Muscle layer of duodenum (tissue), 2 donors: ENCODE data around the gene CIB2.

Experiments used
- H3K27ac ChIP-seq: one replicate; pipeline ENCODE4 v1.7.0; 2013; ENCODE audit warnings: mild to moderate bottlenecking, low read length
- H3K27me3 ChIP-seq: one replicate; pipeline ENCODE4 v1.7.0; 2013; ENCODE audit warnings: low read depth, mild to moderate bottlenecking, control low read depth, low read length
- H3K36me3 ChIP-seq, 2 donors: one replicate each; pipeline ENCODE4 v1.7.0; 2013; ENCODE audit warnings: low read length in 2 of 2, control low read depth in 1 of 2, mild to moderate bottlenecking in 1 of 2; ENCODE audit not compliant: insufficient read depth in 2 of 2, control insufficient read depth in 1 of 2
- H3K4me1 ChIP-seq, 2 donors: one replicate each; pipeline ENCODE4 v1.7.0; 2013; ENCODE audit warnings: low read length in 2 of 2, mild to moderate bottlenecking in 2 of 2, control low read depth in 1 of 2, moderate library complexity in 1 of 2; ENCODE audit not compliant: insufficient read depth in 2 of 2, control insufficient read depth in 1 of 2
- H3K4me3 ChIP-seq, 2 donors: one replicate each; pipeline ENCODE4 v1.7.0; 2013; ENCODE audit warnings: low read length in 2 of 2, low read depth in 1 of 2, mild to moderate bottlenecking in 1 of 2
- H3K9me3 ChIP-seq, 2 donors: one replicate each; pipeline ENCODE4 v1.7.0; 2013; ENCODE audit warnings: low read length in 2 of 2, control low read depth in 1 of 2, mild to moderate bottlenecking in 1 of 2; ENCODE audit not compliant: control insufficient read depth in 1 of 2
- donor health status: healthy.

CIB2 gene

GRCh38 chr15:78105476-78106241 lies 25.6 kb downstream of the CIB2 start:
- H3K4me1 ChIP-seq, result no peaks in the 10 kb centered on the region
- no peak overlapping the region for H3K4me3 ChIP-seq
- no peak overlapping the region for H3K27ac ChIP-seq
- no peaks in the 10 kb centered on the region for H3K36me3 ChIP-seq
- H3K9me3 ChIP-seq, result no peaks in the 10 kb centered on the region
- H3K27me3 ChIP-seq, result no peaks in the 10 kb centered on the region

- Histone ChIP-seq H3K27ac (no peak overlapping the region), H3K9me3 (no peaks in the 10 kb centered on the region), H3K4me1 (no peaks in the 10 kb centered on the region), H3K4me3 (no peak overlapping the region), H3K27me3 (no peaks in the 10 kb centered on the region), H3K36me3 (no peaks in the 10 kb centered on the region)
Measured at GRCh38 chr15:78104566-78105475, 26.4 kb downstream of the CIB2 start.

DNA sequence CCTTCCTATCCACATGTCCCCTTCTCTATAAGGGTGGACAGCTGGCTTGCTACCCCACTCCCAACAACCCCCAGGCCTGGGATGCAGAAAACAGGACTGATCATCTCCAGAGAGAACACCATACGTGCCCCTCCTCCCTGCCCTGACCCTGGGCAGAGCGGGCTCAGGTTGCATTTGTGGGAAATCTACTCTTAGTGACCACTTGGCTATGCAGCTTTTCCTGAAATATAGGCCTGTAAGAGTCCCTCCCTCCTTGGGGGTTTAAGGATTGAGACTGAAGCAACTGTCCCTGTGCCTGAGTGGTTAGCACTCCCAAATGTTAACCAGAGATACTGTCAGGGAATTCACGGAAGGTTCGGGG lies 27.1 kb downstream of the CIB2 start:
- Histone ChIP-seq H3K27ac (no peak overlapping the region), H3K27me3 (no peaks in the 10 kb centered on the region), H3K4me1 (no peaks in the 10 kb centered on the region), H3K4me3 (no peak overlapping the region), H3K36me3 (no peaks in the 10 kb centered on the region), H3K9me3 (no peaks in the 10 kb centered on the region)

DNA sequence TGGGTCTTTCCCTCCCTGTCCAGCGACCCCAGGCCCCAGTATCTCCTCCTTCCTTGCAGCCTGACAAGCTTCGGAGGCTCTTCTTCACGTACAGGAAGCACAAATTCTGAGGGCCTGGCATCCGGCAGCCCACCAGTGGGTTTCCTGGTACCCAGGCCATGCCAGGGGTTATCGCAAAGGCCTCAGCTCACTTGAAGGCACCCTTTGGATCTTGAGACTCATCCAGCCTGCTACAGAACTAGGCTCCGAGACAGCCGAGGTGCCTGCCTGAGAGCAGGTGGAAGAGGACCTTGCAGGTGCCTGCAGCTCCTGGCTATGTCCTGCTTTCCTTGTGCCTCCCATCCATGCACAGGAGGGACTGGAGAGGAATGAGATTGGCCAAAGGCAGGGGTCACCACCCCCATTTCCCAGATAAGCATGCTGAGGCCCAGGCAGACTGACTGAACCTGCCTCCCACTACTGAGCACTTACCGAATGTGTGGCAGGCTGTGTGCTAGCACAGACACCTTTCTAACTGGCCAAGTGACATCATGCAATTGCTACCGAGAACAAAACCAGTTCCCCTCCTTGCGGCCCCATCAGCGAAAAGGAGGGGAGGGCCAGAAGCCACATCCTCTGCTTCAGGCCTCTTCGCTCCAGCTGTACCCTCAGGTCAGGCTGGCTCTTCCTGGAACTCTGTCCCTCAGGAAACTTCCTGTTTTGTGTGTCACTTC lies 27.7 kb downstream of the CIB2 start:
- Histone ChIP-seq H3K27ac (no peak overlapping the region), H3K27me3 (no peaks in the 10 kb centered on the region), H3K9me3 (no peaks in the 10 kb centered on the region), H3K36me3 (no peaks in the 10 kb centered on the region), H3K4me3 (no peak overlapping the region), H3K4me1 (no peaks in the 10 kb centered on the region)

DNA sequence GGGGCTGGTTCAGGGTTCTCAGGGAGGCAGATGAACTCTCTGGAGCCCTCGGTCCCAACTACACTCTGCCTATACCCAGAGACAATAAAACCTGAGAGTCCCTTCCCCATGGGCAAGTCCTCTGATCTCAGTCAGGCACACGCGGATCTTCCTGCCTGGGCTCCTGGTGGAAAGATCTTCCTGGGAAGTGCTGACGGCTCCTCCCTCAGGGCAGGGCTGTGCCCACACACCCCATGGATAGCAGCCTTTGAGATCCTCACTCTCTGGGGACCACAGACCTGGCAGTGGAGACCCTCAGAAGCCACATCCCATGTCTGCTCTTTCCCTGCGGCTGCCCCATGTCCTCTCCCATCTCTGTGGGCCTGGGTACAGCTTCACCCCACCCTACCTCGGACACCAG lies 28.5 kb downstream of the CIB2 start:
- no peaks in the 10 kb centered on the region for H3K36me3 ChIP-seq
- no peaks in the 10 kb centered on the region for H3K27me3 ChIP-seq
- no peaks in the 10 kb centered on the region for H3K9me3 ChIP-seq
- H3K4me1 ChIP-seq, result no peaks in the 10 kb centered on the region
- no peak overlapping the region for H3K27ac ChIP-seq
- no peak overlapping the region for H3K4me3 ChIP-seq

GRCh38 chr15:78102211-78102610 lies 29.0 kb downstream of the CIB2 start:
- Histone ChIP-seq H3K4me3 (no peak overlapping the region), H3K36me3 (no peaks in the 10 kb centered on the region), H3K9me3 (no peaks in the 10 kb centered on the region), H3K27me3 (no peaks in the 10 kb centered on the region), H3K4me1 (no peaks in the 10 kb centered on the region), H3K27ac (no peak overlapping the region)

- Histone ChIP-seq H3K36me3 (no peaks in the 10 kb centered on the region), H3K4me1 (no peaks in the 10 kb centered on the region), H3K9me3 (no peaks in the 10 kb centered on the region), H3K27ac (no peak overlapping the region), H3K4me3 (no peak overlapping the region), H3K27me3 (no peaks in the 10 kb centered on the region)
Measured at GRCh38 chr15:78101423-78102105, 29.7 kb downstream of the CIB2 start.

GRCh38 chr15:78100886-78101285 lies 30.4 kb downstream of the CIB2 start:
- Histone ChIP-seq H3K27ac (no peak overlapping the region), H3K27me3 (no peaks in the 10 kb centered on the region), H3K36me3 (no peaks in the 10 kb centered on the region), H3K9me3 (no peaks in the 10 kb centered on the region), H3K4me3 (no peak overlapping the region), H3K4me1 (no peaks in the 10 kb centered on the region)

GRCh38 chr15:78098131-78098755 lies 33.0 kb downstream of the CIB2 start:
- no peaks in the 10 kb centered on the region for H3K27me3 ChIP-seq
- no peak overlapping the region for H3K4me3 ChIP-seq
- H3K27ac ChIP-seq, result no peak overlapping the region
- H3K4me1 ChIP-seq, result peaks cover 9% of the 10 kb centered on the region in 2 donors
- H3K36me3 ChIP-seq, result no peaks in the 10 kb centered on the region
- no peaks in the 10 kb centered on the region for H3K9me3 ChIP-seq

- Histone ChIP-seq H3K9me3 (no peaks in the 10 kb centered on the region), H3K36me3 (no peaks in the 10 kb centered on the region), H3K4me1 (peaks cover 9 to 15% of the 10 kb centered on the region in 2 donors), H3K27me3 (no peaks in the 10 kb centered on the region), H3K4me3 (no peak overlapping the region), H3K27ac (no peak overlapping the region)
Measured at GRCh38 chr15:78097667-78098066, 33.6 kb downstream of the CIB2 start.
